GM18526 (cell line): ENCODE data around the gene ARPC2.

ENCODE experiments used
- POLR2A ChIP-seq: IDR thresholded peaks from 3 replicates; pipeline ENCODE4 v1.6.1; 2011; ENCODE audit not compliant: insufficient read length; ENCODE audit errors: extremely low read depth

Gene ARPC2

DNA sequence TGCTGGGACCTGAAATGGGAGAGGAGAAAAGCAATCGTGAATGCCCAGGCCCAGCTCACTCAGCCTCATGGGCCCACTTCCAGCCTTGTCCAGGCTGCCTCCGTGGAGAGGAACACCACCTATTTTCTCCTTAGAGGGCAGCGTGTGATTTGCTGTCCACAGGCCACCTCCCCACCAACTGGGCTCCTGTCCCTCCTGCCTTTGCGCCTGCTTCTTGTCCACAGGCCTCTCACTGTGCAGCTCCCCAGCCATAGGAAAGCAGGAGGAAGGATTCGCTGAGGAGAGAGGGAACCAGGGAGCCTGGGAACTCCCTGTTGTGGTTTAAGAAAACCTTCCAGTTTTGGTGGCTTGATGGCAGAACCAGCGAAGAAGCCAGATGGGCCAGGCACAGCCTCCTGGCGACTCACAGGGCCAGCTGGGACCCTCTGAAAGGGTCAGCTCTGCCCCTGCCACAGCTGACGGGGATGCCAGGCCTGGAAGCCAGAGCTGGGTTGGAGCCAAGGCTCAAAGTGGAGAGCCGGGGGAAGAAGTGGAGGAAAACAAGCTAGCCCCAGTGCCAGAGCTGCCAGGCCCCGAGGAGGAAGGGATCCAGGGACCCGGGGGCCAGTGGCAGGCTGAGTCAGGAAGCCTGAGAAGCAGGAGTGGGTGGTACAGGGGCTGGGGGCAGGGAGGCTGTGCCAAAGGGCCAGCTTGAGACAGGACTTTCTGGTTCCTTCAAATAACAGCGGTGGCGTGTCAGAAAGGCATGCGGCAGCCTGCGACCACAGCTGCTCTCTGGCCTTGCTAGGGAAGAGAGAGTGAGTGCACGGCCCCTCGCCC is 65.4 kb downstream of the ARPC2 start:
- no peak for TF ChIP-seq POLR2A

DNA sequence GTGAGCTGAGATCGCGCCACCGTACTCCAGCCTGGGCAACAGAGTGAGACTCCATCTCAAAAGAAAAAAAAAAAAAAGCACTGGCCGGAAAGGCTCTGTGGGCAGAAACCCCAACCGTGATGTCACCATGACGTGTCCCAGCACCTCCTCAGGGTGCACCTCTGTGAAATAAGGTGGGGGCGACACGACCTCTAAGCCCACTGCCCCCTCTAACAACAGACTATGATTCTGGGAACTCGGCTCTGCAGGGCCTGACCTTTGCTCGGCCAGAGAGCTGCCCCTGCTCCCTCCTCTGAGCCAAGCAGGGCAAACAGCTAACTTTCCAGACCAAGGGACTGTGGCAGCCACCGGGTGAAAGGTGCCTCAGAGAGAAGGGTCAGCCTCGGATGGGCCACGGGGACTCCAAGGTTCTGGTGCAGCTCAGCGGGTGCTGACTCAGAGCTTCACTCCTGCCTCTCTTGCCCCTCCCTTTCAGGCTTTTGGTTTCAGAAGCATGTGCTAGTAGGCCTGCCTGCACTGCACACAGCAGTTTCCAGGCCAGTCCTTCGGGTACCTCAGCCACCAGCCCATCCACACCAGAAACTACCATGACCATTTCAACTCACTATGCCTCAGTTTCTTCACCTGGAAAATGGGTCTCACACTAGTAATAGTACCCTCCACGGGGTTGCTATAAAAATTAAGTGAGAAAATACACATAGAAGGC is 67.3 kb downstream of the ARPC2 start:
- no peak for TF ChIP-seq POLR2A

DNA sequence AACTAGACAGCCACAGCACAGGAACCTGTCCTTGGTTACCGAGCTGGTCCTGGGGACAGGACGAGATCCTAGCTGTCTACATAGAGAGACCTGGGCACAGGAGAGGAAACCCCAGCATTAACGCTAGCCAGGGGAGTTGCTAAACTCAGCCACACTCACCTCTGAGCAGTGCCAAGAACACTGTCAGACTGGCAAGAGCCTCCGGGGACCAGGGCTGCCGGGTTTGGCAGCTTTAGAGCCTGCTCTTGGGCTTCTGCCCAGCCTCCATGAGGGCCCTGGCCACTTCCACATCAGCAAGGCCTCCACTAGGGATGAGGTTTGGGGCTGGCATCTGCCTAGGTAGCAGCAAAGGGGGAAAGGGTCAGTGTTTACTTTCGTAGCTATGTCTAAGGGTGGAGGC is 68.6 kb downstream of the ARPC2 start:
- no peak for TF ChIP-seq POLR2A

DNA sequence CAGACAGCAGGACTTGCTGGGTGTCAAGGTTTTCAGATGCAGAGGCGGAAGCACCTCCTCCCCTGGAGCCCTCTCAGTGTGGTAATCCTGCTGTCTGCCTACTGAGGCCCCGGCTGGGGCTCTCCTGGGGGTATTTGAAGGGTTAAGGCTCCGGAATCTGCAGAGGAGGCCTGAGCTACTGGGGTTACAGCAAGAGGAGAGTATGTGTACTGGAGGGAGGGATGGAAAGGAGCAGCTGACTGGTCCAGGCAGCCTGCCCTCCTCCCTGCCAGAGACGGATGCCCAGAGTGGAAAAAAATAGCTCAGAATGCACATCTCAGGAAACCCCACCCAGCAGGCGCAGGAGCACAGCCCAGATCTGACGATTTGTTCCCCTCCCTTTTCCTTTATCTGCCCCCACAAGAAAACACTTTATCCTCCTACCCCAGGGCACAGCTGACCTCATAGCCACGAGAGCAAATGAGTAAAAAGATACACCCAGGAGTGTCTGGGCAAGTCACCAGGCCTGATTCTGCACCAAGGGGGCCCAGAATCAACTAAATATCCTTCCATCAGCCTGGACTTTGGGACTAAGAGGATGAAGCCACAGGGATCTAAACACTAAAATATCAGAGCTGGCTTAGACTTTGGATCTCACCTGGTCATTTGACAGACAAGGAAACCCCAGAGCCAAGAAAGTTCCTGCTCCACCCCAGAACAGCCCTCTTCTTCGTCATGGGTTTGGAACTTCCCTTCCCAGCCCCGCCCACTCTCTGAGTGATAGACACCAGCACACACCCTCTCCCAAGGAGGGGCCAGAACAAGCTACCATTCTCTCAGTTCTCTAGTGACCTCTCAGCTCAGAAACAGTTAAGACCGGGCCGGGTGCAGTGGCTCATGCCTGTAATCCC is 69.8 kb downstream of the ARPC2 start:
- TF ChIP-seq POLR2A: peak; percentile 40

DNA sequence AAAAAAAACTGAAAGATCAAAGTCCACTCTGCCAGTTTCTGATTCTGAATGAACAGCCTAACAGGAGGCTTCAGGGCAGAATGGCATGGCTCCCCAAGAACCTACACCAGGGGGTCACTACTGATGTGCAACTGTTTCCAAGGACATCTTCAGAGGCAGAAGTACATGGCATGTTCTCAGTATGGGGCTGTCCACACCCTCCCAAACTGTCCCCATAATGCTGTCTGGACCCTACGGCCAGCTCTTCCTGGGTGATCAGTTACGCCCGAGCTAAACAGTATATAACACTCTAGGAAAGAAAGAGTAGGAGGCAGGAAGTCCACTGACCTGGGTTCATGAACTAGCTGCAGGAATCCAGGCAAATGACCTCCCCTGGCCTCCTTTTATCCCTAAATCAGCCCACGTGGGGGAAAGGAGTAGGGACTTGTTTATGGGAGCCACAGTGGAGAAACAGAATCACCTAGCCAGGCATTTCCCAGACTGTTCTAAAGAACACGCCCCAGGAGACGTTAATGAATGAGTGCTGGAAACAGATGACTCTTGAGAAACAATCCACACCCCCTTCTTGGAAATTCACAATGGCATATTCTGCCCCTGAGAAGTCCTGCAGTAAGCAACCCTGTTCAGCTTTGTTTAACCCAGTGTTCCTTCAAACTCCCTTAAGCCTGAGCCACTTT is 72.8 kb downstream of the ARPC2 start:
- TF ChIP-seq POLR2A: no peak

DNA sequence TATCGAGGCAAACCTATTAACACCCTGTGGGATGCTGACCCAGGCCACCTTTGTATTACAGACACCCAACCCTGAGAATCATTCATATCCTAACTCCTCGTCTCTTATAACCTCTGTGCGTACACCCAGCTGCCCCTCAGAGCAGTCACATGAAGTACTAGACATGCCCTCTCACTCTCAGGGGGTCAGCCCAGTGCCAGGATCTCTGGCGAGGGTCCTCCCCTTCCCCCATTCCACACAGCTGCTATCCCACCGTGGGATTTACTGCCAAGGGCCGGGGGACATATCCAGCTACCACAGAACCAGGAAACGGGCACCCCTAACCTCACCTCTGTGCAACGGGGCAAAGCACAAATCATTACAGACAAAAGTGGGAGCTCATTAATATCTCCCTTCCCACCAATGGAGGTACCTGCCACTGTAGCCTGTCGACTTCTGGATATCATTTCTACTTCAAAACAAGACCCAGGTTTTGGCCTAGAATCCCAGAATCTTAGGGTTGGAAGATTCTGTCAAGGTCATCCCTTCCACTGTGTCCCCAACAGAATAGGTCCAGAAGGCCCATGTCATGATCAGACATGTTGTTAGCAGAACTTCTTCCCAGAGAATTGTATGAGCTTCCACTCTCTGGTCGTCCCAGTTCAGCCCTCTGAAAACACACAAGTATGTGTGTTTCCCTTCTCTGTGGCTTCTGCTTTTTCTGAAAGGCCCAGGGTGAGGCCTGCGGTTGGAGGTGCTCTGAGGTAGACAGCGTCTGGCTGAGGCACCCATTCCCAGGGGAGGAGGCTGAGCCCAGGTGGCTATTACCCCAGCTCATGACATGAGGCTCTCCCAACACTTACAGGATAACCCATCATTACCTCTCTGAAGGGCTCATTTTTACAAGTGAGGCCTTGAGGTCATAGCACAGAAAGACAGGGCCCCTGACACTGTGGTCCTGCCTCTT is 73.6 kb downstream of the ARPC2 start:
- TF ChIP-seq POLR2A: no peak

DNA sequence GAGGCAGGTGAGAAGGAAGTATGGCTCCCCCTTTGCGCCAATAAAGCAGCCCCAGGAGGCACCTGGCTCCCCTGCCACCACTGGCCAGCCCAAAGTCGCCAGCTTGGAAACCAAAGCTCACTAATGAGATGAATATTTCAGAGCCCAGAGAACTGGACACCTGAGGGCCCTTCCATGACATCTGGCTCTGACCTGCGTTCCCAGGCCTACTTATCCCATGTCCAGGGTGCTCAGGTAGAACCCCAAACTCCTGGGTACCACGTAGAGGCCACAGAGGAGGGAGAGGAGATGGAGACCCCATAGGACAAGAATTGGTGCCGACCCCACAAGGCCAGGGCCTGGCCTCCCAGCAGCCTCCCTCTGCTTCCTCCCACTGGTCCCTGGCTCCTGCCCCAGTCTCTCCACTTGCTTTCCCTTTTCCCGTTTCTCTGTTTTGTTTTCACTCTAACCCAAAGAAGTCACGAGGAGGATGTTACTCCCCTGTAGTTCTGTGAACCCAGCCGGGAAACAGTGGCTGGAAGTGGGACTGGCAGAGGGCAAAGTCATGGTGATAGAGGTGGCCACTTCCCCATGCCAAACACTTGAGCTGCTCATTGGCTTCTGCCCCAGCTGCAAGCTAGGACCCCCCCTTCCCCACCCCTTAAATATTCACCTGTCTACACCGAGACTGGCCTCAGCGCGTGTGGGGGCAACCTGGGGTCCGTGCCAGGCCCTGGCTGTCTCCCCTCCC is 74.5 kb downstream of the ARPC2 start:
- TF ChIP-seq POLR2A: no peak

DNA sequence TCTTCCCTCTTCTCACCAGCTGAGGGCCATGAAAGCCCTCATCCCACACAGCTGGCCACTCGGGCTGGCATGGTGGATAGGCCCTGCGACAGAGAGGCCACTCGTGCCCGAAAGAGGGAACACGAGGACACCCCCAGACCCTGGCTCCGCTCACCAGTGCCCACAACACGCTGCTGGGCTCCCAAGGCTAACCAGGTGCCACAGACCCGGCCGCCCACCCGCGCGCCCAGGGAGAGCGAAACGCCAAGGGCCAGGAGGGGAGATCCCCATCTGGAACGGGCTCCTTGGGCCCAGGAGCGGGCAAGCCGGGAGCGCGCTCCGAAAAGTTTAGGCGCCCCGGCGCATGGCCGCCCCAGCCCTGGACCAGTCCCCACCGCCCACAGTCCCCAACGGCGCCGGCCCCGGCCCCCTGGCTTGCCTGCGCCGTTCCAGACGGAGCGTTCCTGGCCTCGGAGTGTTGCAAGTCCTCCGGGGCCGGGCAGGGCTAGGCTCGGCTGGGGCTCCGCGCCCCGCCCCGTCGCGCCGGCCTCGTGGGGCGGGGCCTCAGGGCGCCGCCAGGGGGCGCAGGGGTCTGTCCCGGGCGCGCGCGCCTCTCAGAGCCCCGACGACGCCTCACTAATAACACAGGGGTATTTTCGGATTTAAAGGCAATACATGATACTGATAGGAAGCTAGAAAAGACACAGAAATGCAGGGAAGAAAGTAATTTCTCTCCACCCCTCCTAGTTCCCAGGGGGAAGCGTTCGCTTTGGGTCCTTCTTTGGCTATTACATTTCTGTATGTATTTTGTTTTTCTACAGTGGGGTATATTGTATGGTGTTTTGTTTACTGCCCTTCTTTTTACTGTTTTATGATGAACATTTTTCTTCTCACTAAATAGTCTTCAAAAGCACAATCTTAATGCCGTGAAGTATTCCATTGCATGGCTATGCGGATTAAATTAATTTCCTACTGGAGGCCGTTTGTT is 75.3 kb downstream of the ARPC2 start, which contains the start of gene TMBIM1:
Gene TMBIM1 (minus strand): TSS at position 456 of the 967 bp plus-strand sequence. CDS start 10,362 bp downstream, outside the sequence.
- TF ChIP-seq POLR2A: peak; percentile 27

DNA sequence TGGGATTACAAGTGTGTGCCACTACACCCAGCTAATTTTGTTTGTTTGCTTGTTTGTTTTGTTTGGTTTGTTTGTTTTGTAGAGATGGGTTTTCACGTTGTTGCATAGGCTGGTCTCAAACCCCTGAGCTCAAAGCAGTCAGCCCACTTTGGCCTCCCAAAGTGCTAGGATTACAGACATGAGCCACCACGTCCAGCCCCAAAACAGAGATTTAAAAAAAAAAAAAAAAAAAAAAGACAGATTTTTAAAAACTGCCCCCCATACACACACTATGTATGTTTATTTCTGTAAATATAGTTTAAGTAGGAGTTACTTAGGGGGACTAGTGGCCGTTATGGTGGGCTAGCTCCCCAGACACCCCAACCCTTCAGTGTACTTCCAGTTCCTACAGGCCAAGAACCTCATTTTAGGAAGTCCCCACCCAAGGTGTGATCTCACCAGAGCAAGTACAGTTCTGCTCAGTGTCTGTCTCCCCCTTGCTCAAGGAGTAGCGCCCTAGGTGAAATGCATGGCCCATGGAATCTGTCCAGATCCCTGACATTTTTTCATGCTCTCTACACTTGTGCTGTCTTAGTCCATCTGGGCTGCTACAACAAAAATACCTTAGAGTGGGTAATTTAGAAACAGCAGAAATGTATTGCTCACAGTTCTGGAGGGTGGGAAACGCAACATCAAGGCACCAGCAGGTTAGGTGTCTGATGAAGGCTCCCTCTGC is 76.9 kb downstream of the ARPC2 start:
- TF ChIP-seq POLR2A: no peak

DNA sequence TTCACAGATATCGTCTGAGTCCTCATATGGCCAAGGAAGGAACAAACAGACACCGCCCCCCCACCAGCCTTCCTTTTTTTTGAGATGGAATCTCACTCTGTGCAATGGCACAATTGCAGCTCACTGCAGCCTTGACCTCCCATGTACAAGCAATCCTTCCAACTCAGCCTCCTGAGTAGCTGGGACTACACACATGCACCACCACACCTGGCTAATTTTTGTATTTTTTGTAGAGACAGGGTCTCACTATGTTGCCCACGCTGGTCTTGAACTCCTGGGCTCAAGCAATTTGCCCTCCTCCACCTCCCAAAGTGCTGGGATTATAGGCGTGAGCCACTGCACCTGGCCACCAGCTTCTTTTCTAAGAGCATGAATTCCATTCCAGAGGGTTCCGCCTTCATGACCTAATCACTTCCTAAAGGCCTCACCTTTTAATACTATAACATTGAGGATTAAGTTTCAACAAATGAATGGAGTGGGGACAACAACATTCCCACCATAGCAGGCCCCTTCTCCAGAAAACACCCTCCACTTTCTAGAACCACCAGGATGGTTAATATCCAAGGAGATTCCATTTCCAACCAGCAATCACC is 77.5 kb downstream of the ARPC2 start:
- TF ChIP-seq POLR2A: no peak

DNA sequence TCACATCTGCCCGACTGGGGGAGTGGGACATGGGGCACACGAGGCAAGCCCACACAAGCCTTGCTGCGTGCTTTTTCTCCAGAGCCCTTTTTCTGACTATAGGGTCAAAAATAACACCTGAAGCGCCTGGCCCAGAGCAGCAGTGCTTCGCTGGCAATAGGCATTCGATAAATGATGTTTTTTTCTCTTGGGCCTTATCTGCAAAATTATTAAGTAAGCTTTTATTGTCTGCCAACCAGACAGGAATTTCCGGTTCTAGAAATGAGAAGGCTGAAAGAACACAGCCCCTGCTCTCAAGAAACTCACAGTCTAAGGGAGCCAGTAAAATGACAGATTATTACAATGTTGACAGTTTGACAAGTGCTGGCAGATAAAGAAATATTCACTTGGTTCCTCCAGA is 78.0 kb downstream of the ARPC2 start:
- no peak for TF ChIP-seq POLR2A
